ENCODE measurements around the gene TAPBP.
"Not testable (repeated sequence)": the region's sequence is repeated elsewhere in the genome, so short reads cannot be mapped to it uniquely, and the experiment has no call there.

Gene TAPBP

GRCh38 chr6:33297956-33298772 lies 15.7 kb downstream of the TAPBP start:
- no peak for DNase-seq (ENCODE audit: low read depth in 1 of 2, low spot score in 1 of 2)

DNA sequence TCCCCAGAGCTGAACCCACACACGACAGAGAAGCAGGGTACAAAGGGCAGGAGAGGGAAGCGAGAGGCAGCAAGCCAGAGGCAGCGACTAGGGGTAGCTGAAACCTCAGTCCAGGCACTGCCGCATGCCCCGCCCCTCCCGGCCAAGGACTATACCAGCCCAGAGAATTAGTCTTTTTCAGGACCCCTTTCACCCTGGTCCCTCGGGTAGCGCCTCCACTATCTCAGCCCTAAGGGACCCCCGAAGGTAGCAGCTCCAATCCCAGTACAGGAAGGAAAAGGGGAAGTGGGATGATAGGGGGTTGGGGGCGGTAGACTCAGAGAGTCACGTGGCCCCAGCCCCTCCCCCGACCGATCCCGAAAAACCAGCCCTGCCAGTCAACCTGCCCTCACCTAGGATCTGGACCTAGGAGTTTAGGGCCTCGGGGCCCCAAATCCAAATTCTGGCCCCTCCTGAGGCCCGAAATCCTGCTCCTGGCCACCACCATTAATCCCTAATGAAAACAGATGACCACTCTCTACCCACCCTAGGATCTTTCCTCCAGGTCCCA lies 16.4 kb downstream of the TAPBP start:
- no peak for DNase-seq (ENCODE audit: low read depth in 1 of 2, low spot score in 1 of 2)

GRCh38 chr6:33296797-33297405 lies 17.0 kb downstream of the TAPBP start:
- no peak for DNase-seq (ENCODE audit: low read depth in 1 of 2, low spot score in 1 of 2)

DNA sequence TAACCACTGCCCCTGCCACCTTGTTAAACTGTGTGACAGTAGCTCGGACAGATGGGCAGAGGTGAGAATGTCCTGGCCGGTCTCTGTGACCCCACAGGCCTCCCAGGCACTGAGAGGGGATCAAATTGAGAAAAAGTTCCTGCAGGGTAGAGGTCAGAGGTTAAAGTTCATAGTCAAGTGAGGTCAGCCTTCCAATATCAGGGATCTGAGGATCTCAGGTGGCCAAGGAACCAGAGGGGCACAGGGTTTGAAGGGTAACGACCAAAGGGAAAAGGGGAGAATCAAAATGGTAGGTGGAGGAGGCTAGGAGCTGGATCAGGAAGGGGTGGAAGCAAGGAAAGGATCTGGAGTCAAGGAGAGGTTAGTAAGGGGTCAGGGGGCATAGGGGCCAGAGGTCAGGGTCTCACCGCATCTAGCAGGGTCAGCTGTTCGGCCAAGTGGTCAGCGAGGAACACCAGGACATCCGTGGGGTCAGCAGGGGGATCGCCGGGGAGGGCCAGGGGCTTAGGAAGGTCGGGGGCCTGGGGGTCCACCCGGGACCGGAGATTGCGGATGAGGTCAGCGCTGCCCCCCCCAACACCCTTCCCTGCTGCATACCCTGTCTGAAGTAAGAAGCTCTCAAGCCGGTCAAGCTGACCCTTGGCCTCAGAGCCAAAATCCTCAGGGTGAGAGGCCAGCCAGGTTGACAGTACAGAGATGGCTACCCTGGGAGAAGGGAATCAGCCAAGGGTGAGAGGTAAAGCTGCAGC lies 18.1 kb downstream of the TAPBP start:
- DNase-seq (ENCODE audit: low read depth in 1 of 2, low spot score in 1 of 2), result no peak

- DNase-seq (ENCODE audit: low read depth in 1 of 2, low spot score in 1 of 2), result no peak
These were observed 19.6 kb downstream of the TAPBP start for GRCh38 chr6:33294086-33294823.

DNA sequence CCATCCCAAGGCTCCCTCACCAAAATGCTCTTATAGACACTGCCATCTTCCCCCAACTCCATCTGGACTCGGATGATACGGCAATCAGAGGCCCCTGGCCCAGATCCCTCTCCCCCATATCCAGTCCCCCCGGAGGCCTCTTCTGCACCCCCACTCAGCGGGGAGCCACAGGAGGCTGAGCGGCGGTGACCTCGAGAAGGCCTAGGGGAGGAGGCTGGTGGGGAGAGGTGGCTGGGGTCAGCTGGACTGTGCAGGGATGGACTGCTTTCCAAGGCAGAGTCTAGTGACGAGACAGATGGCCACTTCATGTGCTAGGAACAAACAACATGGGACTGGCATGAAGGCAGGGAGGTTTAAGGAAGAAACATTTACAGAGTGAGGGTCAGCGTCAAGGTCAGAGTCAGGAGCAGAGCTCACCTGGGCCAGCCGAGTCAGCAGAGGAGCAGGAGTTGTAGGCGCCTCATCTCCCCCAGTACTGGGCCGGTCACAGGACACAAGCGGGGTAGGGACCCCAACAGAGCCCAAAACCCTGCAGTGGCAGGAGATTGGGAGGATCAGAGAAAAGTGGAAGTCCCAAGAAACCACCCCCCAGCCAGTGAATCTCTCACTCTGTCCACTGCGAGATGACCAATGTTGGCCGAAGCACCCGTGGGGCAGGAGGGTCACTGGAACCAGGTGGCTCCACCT lies 20.7 kb downstream of the TAPBP start:
- DNase-seq (ENCODE audit: low read depth in 1 of 2, low spot score in 1 of 2), result no peak

DNA sequence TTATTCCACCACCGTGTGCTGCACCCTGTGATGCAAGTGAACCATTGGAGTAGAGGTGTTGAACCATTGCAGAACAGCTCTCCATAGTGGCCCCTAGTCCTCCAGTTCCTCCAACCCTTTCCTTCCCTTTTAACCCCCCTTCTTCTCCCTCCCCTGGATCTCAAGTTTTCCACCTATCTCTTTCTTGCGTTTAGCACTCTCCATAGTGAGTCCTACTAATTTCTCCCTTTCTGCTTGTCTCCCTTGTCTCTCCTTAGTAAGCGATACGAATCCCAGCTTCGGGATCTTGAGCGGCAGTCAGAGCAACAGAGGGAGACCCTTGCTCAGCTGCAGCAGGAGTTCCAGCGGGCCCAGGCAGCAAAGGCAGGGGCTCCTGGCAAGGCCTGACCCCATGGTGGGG lies 23.4 kb downstream of the TAPBP start:
- DNase-seq (ENCODE audit: low read depth in 1 of 2, low spot score in 1 of 2), result no peak

DNA sequence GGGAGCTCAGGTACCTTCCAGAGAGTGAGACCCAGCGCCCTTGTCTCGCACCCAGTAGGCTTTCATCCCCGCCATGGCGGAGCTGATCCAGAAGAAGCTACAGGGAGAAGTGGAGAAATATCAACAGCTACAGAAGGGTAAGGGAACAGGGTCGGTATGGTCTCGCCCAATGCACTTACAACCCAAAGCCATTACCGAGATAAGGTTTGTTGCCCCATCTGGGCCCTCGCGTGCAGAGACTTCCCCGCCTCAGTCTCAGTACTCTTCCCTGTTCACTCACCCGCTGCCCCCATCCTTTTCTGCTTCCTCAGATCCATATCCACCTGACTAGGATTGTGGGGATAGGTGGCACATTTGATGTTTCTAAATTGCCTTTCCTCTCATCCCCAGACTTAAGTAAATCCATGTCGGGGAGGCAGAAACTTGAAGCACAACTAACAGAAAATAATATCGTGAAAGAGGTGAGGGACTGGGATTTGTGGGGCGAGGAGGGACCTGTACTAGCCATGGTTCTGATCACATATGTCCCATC lies 24.0 kb downstream of the TAPBP start:
- DNase-seq (ENCODE audit: low read depth in 1 of 2, low spot score in 1 of 2), result no peak

DNA sequence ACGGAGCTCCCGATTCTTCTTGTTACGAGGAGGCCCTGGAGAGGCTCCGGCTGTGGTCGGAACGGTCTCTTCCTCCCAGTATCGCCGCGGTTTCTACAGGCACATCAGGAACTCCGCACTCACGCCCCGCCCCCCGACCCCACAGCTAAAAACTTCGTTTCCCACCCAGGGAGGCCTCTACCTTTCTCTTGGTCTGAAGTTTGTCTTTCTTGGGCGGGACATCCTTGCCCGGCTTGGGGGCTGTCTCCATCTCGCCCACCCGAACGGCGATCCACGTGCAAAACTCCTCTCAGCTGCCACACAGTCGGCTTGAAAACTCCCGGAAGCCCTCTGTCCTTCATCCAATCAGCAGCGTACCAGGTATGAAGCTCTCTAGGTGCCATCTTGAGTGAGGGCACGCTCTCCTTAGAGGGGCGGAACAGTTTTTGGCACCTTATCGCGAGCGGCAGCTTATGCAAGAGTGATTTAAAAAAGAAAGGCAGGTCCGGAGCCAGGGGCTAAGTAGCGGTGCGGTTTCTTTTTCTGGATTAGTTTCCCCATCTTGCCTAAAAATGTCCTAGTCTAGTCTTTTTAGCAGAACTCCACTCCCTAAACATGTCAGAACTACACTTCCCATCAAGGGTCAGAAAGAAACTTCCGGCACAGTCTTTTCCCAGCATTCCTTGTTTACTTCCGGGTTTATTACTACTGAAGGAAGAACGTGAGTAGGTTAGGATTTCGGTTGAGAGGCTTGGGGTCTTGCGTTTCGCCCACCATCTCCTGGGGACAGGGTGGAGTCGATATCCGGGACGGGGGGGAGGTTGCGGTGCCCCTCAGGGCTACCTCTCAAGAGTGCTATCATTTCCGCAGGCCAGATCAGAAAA lies 24.7 kb downstream of the TAPBP start, which contains the start of the genes PFDN6 and WDR46:
PFDN6 (plus strand) TSS at position 681 of the 863 bp plus-strand sequence. CDS start 256 bp downstream, outside the sequence.
WDR46 (minus strand) TSS at position 319 of the 863 bp plus-strand sequence; CDS start at position 250, 69 bp downstream.
- DNase-seq (ENCODE audit: low read depth in 1 of 2, low spot score in 1 of 2), result peak; percentile 55 to 63

DNA sequence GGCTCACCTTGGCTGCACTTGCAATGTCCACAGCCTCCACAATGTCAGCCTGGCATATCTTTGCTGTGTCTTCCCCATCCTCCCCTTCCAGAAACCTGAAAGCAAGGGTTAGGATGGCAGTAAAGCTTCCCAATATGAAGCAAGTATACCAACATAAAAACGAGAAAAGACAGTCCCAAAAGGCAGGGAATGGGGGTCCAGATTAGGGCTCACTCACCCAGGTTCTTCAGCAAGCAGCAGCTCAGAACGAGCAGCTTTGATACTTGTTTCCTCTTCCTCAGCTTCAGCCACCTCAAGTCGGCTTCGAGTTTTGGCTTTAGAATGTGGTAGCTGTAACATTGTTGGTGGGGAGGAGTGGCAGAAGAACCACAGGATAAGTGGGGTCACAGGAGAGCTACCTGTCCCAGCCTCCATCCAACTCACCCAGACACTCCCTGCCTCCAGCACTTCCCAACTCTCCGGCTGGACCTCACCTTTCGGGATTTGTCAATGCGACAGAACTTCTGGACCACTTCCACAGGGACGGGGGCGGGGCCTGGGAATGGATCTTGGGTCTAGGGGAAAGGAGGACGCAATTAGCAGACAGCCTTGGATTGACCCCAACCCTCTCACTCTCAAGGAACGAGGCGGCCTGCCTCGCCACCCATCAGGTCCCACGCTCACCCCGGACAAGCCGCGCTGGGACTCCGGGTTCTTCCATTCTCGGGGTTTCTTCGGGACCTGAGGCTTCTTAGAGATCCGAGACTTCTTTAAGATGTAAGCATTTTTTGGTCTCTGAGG lies 25.5 kb downstream of the TAPBP start:
- no peak for DNase-seq (ENCODE audit: low read depth in 1 of 2, low spot score in 1 of 2)

- DNase-seq (ENCODE audit: low read depth in 1 of 2, low spot score in 1 of 2), result no peak
These were observed 26.6 kb downstream of the TAPBP start for GRCh38 chr6:33286946-33287914.

DNA sequence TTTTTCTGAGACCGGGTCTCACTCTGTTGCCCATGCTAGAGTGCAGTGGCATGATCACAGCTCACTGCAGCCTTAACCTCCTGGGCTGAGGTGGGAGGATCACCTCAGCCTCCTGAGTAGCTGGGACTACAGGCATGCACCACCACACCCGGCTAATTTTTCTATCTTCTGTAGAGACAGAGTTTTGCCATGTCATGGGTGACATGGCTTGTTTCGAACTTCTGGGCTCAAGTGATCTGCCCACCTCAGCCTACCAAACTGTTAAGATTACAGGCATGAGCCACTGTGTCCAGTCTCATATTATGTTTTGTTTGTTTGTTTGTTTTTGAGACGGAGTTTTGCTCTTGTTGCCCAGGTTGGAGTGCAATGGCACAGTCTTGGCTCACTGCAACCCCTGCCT lies 28.7 kb downstream of the TAPBP start:
- DNase-seq (ENCODE audit: low read depth in 1 of 2, low spot score in 1 of 2), result not testable (repeated sequence)

DNA sequence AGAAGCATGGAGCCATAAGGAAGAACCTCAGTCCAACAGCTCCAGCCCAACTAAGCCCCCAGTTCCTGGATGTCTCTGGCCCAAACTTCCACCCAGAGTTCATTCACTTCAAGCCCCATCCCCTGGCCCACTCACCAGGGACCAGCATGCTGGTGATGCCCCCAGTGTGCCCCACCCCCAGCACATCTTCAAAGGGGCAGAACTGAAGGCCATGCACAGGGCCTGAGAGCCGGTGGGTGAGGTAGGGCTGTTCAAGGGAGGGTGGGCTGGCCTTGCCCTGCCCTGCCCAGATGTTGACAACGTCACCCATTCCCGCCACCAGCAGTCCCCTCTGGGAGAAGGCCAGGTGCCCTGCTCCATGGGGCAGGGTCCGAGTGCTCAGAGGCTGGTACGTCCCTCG lies 33.3 kb downstream of the TAPBP start:
- DNase-seq (ENCODE audit: low read depth in 1 of 2, low spot score in 1 of 2), result no peak

DNA sequence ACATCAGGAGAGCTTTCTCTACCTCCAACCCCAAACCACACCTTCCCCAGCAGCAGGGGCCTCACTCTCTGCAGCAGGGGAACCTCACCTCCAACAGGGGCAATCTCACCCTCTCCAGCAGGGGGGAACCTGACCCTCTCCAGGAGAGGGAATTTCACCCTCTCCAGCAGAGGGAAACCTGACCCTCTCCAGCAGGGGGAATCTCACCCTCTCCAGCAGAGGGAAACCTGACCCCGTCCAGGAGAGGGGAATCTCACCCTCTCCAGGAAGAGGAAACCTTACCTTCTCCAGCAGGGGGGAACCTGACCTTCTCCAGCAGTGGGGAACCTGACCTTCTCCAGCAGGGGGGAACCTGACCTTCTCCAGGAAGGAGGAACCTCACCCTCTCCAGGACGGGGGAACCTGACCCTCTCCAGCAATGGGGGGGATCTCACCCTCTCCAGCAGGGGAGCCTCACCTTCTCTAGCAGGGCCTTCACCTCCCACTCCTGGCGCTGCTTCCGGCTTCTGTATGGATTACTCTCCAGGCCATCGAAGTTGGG lies 33.8 kb downstream of the TAPBP start:
- no peak for DNase-seq (ENCODE audit: low read depth in 1 of 2, low spot score in 1 of 2)

- DNase-seq (ENCODE audit: low read depth in 1 of 2, low spot score in 1 of 2), result no peak
These were observed 34.6 kb downstream of the TAPBP start for GRCh38 chr6:33279257-33279695.

DNA sequence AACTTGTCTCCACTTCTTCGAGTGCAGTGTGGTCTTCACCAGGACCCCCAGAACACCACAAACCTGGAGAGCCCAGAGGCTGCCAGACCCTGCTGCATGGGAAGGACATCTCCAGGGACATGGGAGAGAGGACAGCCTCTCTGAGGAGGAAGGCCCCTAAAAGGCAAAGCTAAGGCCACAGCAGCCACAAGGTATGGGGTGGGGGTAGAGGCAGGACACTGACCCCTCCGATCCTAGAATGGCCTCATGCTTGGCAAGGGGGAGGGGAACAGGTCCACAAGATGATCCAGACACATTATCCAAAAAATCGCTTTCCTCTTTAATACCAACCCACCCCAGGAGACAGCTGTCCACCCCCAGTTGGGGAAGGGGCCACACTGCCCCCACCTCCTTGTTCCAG lies 35.1 kb downstream of the TAPBP start:
- DNase-seq (ENCODE audit: low read depth in 1 of 2, low spot score in 1 of 2), result no peak

GRCh38 chr6:33278392-33278741 lies 35.5 kb downstream of the TAPBP start:
- DNase-seq (ENCODE audit: low read depth in 1 of 2, low spot score in 1 of 2), result no peak

Measured in activated T-helper 1 cell treated with anti-CD3 and anti-CD28 coated beads, Interleukin-2, amount 50 U/mL, for 16 hours (primary cell).